ENCODE data around the gene EFNA5.
"Not testable (repeated sequence)": the region's sequence is repeated elsewhere in the genome, so short reads cannot be mapped to it uniquely, and the experiment has no call there.

EFNA5 gene

DNA sequence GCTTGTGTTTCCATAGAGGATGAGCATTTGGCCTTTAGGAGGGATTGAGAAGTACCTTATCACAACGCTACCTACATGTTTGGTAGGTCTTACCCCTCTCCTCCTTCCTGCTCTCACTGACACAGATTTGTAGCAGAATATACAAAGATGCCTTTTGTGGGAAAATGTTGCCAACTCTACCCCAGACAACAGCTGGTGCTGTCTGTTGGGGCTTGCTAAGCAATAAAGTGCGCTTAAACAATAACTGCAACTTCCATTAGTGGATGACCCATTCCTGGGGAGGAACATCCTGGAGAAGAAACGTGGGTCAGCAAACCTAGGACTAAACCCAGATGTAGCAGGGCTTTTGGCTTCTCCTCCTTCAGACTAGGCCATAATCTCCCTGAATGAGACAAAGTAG lies 174.3 kb downstream of the EFNA5 start:
- H3K36me3 ChIP-seq (ENCODE audit: control insufficient read depth, insufficient read depth, low read length): no peaks in the 10 kb centered on the region
- no CpG with 5 or more reads among the region's 3 CpGs for WGBS (ENCODE audit: insufficient coverage, insufficient read length)
- no peak overlapping the region for H3K27ac ChIP-seq (ENCODE audit: low read length)

DNA sequence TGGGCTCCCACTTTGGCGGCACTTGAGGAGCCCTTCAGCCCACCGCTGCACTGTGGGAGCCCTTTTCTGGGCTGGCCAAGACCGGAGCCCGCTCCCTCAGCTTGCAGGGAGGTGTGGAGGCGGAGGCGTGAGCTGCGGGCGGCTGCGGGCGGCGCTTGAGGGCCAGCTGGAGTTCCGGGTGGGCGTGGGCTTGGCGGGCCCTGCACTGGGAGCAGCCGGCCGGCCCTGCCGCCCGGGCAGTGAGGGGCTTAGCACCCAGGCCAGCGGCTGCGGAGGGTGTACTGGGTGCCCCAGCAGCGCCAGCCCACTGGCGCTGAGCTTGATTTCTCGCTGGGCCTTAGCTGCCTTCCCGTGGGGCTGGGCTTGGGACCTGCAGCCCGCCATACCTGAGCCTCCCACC lies 176.6 kb downstream of the EFNA5 start:
- H3K4me1 ChIP-seq (ENCODE audit: control insufficient read depth, insufficient read depth, low read length); H3K27me3 ChIP-seq (ENCODE audit: control insufficient read depth, insufficient read depth, low read length); H3K9me3 ChIP-seq (ENCODE audit: control insufficient read depth, insufficient read depth, low read length); H3K4me3 ChIP-seq (ENCODE audit: low read length); DNase-seq (ENCODE audit: low read depth, low spot score); H3K36me3 ChIP-seq (ENCODE audit: control insufficient read depth, insufficient read depth, low read length); H3K27ac ChIP-seq (ENCODE audit: low read length): not testable (repeated sequence)
- WGBS (ENCODE audit: insufficient coverage, insufficient read length): no CpG with 5 or more reads among the region's 25 CpGs

More for the DNA sequence above, 174.3 kb downstream of the EFNA5 start:
- no peak overlapping the region for H3K4me3 ChIP-seq (ENCODE audit: low read length)
- H3K9me3 ChIP-seq (ENCODE audit: control insufficient read depth, insufficient read depth, low read length): no peaks in the 10 kb centered on the region
- no peaks in the 10 kb centered on the region for H3K27me3 ChIP-seq (ENCODE audit: control insufficient read depth, insufficient read depth, low read length)
- H3K4me1 ChIP-seq (ENCODE audit: control insufficient read depth, insufficient read depth, low read length): 0 out of 2 replicates have a peak, but pooled peaks cover 2% of the 10 kb centered on the region
- no peak for DNase-seq (ENCODE audit: low read depth, low spot score)

DNA sequence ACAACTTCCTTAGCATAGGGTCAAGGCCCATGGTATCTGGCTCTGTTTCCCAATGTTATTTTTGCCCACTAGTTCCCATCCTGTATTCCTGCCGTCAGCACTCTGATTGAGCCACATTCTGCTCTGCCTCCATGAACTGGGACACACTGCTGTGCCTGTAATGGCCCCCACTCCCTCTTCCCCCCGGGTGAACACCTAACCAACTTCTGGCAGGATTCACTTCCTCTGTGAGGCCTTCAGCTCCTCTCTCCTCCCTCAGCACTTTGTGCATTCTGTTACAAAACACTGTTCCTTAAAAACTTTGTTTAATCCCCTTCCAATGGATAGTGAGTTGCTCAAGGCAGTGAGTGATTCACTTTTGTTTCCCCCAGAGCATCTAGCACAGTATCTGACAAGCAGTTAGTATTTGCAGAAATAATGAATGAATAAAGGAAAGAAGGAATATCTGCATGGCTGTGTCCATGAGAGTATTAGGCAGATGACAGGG lies 183.6 kb downstream of the EFNA5 start:
- H3K4me1 ChIP-seq (ENCODE audit: control insufficient read depth, insufficient read depth, low read length): peaks cover 4% of the 10 kb centered on the region; the same call in 1 of the 2 replicates
- H3K27ac ChIP-seq (ENCODE audit: low read length): no peak overlapping the region
- no peak for DNase-seq (ENCODE audit: low read depth, low spot score)
- no peaks in the 10 kb centered on the region for H3K9me3 ChIP-seq (ENCODE audit: control insufficient read depth, insufficient read depth, low read length)
- WGBS (ENCODE audit: insufficient coverage, insufficient read length): no CpG with 5 or more reads among the region's 2 CpGs
- no peaks in the 10 kb centered on the region for H3K27me3 ChIP-seq (ENCODE audit: control insufficient read depth, insufficient read depth, low read length)
- no peak overlapping the region for H3K4me3 ChIP-seq (ENCODE audit: low read length)
- H3K36me3 ChIP-seq (ENCODE audit: control insufficient read depth, insufficient read depth, low read length): no peaks in the 10 kb centered on the region

DNA sequence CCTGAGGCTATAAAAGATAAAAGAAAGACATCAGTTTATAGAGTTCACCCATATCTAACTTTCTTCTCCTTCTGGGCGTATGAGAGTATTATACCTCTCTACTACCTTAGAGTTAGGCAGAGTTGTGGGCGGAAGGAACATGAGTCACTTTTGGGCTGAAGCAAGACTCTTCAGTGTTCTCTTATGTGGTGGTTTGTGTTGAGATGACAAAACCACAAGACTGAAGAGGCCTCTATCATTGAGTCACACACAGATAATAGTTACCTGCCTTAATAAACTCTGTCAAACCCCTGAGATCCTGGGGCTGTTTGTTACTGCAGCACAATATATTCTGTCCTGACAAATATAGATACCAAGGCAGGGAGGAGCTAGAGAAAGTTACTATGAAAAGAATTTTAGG lies 184.2 kb downstream of the EFNA5 start:
- Histone ChIP-seq H3K4me3 (ENCODE audit: low read length) (no peak overlapping the region), H3K27ac (ENCODE audit: low read length) (no peak overlapping the region)
- no peak for DNase-seq (ENCODE audit: low read depth, low spot score)

DNA sequence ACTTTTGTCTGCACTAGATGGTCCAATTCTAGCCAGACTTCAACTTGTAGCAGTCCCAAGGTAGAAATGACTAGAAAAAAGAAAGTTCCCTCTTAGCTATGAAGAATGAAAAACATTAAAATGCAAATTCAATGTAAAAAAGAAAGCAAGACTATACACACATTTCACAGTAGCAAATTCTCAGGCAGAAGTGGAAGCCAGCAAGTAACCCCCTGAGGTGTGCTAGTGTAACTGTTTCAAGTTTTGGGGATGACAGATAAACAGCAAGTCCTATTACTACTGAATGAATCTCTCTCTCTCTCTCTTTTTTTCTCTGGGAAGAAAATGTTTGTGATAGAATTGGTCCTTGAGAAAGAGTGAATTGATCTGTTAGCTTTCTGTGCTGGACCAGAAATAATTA lies 185.6 kb downstream of the EFNA5 start:
- no peak for DNase-seq (ENCODE audit: low read depth, low spot score)
- no peaks in the 10 kb centered on the region for H3K36me3 ChIP-seq (ENCODE audit: control insufficient read depth, insufficient read depth, low read length)
- H3K4me1 ChIP-seq (ENCODE audit: control insufficient read depth, insufficient read depth, low read length): peaks cover 4% of the 10 kb centered on the region; the same call in 1 of the 2 replicates
- no peaks in the 10 kb centered on the region for H3K27me3 ChIP-seq (ENCODE audit: control insufficient read depth, insufficient read depth, low read length)
- H3K9me3 ChIP-seq (ENCODE audit: control insufficient read depth, insufficient read depth, low read length): no peaks in the 10 kb centered on the region
- H3K27ac ChIP-seq (ENCODE audit: low read length): no peak overlapping the region
- no peak overlapping the region for H3K4me3 ChIP-seq (ENCODE audit: low read length)

More for the DNA sequence above, 184.2 kb downstream of the EFNA5 start:
- Histone ChIP-seq H3K4me1 (ENCODE audit: control insufficient read depth, insufficient read depth, low read length) (peaks cover 4% of the 10 kb centered on the region; the same call in 1 of the 2 replicates), H3K9me3 (ENCODE audit: control insufficient read depth, insufficient read depth, low read length) (no peaks in the 10 kb centered on the region), H3K27me3 (ENCODE audit: control insufficient read depth, insufficient read depth, low read length) (no peaks in the 10 kb centered on the region), H3K36me3 (ENCODE audit: control insufficient read depth, insufficient read depth, low read length) (no peaks in the 10 kb centered on the region)
- WGBS (ENCODE audit: insufficient coverage, insufficient read length): no CpG with 5 or more reads among the region's 2 CpGs

DNA sequence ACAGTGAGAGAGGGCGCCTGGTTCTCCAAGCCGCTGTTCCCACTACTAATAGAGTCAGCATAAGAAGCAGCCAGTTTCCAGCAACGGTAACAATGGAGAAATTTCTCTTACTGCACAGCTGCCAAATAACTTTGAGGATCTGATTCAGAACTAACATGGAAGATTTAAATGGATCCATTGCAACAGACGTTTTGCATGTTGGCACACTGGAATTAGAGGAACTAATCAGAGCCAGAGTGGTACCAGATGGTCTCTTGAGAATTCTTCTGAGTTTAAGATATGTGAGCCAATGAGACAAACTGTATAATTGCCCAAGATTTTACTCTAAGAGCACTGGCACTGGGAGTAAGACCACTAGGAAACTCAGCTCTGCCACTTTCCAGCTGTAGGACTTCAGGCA lies 186.5 kb downstream of the EFNA5 start:
- WGBS (ENCODE audit: insufficient coverage, insufficient read length): no CpG with 5 or more reads among the region's 4 CpGs
- Histone ChIP-seq H3K27me3 (ENCODE audit: control insufficient read depth, insufficient read depth, low read length) (no peaks in the 10 kb centered on the region), H3K4me1 (ENCODE audit: control insufficient read depth, insufficient read depth, low read length) (peaks cover 4% of the 10 kb centered on the region; the same call in 1 of the 2 replicates), H3K36me3 (ENCODE audit: control insufficient read depth, insufficient read depth, low read length) (no peaks in the 10 kb centered on the region), H3K9me3 (ENCODE audit: control insufficient read depth, insufficient read depth, low read length) (no peaks in the 10 kb centered on the region), H3K27ac (ENCODE audit: low read length) (no peak overlapping the region), H3K4me3 (ENCODE audit: low read length) (no peak overlapping the region)
- no peak for DNase-seq (ENCODE audit: low read depth, low spot score)

DNA sequence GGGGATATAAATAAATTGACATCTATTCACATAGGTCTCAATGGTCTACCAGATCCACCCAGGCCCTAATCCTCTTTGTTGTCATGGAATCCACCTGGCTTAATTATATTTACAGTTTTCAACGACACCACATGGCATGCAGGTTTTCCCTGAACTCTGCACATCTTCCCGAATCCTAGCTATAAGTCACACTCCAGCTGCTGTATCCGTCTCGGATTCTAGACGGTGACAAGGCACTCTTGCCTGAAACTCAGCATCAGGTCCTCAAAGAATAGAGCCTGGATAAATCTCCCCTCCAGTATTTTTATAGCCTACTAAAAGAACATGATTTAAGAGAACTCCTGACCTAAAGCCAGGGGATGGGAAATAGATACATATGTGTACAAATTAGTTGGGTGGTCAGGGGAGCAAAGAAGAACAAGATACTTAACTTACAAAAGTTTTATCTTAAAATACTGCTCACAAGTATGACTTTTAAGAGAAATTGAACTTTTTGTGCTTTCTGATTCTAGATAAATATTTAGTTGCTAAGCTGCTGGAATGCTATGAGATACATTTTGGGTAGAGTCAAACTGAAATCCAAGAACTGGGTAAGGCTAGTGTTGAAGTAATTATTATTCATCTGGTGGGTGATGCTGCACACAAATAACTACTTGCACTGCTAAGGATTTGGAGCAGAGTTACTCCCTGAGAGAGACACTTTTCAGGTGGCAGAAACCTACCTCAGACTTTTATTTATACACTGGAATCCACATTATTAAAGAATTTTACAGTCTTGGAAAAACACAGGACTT lies 187.3 kb downstream of the EFNA5 start:
- Histone ChIP-seq H3K36me3 (ENCODE audit: control insufficient read depth, insufficient read depth, low read length) (no peaks in the 10 kb centered on the region), H3K27ac (ENCODE audit: low read length) (no peak overlapping the region), H3K4me1 (ENCODE audit: control insufficient read depth, insufficient read depth, low read length) (peaks cover 5% of the 10 kb centered on the region; the same call in 1 of the 2 replicates), H3K9me3 (ENCODE audit: control insufficient read depth, insufficient read depth, low read length) (no peaks in the 10 kb centered on the region), H3K27me3 (ENCODE audit: control insufficient read depth, insufficient read depth, low read length) (no peaks in the 10 kb centered on the region), H3K4me3 (ENCODE audit: low read length) (no peak overlapping the region)
- DNase-seq (ENCODE audit: low read depth, low spot score): no peak
- WGBS (ENCODE audit: insufficient coverage, insufficient read length): no CpG with 5 or more reads among the region's 5 CpGs

DNA sequence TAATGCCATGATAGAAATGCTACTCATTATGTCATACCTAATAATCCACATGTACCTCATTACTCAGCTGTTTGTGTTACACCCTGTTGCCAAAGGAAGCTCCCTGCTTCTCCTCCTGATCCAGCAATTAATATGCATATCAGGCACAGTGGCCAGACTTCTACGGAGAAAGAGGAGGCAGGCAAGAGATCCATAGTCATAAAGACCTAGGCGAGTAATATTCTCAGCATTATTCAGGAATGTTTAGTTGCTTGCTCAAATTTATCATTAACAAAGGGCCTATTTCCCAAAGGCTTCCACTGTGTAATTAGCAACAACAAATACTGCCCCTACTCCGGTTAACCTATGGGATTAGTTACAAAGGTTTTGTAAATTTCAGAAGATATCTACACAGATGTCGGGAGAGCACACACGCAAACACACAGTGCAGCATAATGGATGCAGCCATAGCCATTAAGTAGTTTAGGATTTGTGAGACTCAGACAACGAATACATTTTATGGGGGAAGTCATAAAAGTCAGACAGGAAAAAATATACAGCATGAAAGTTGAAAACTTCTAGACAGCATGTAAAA lies 192.6 kb downstream of the EFNA5 start:
- H3K27ac ChIP-seq (ENCODE audit: low read length): no peak overlapping the region
- no peaks in the 10 kb centered on the region for H3K27me3 ChIP-seq (ENCODE audit: control insufficient read depth, insufficient read depth, low read length)
- no CpG with 5 or more reads among the region's 6 CpGs for WGBS (ENCODE audit: insufficient coverage, insufficient read length)
- H3K4me3 ChIP-seq (ENCODE audit: low read length): no peak overlapping the region
- H3K4me1 ChIP-seq (ENCODE audit: control insufficient read depth, insufficient read depth, low read length): peaks cover 4% of the 10 kb centered on the region; the same call in 1 of the 2 replicates
- no peaks in the 10 kb centered on the region for H3K9me3 ChIP-seq (ENCODE audit: control insufficient read depth, insufficient read depth, low read length)
- no peaks in the 10 kb centered on the region for H3K36me3 ChIP-seq (ENCODE audit: control insufficient read depth, insufficient read depth, low read length)
- no peak for DNase-seq (ENCODE audit: low read depth, low spot score)

DNA sequence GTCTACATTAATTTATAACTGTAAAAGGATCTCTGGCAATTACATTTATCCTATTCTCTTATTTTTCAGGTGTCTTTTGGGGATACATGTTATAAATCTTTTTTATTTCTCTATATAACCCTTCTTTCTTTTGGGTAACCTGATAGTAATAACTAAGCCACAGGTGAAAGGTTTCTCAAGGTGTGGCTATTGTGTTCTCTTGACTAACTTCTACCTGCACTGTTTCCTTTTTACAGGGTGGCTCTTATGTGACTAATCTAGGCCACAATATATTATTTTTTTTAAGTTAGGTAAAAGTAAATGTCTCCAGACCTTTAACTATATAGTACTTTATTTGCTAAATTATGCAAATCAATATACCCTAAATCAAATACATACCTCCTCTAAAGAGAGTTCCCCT lies 193.2 kb downstream of the EFNA5 start:
- no peaks in the 10 kb centered on the region for H3K9me3 ChIP-seq (ENCODE audit: control insufficient read depth, insufficient read depth, low read length)
- H3K27ac ChIP-seq (ENCODE audit: low read length): no peak overlapping the region
- H3K27me3 ChIP-seq (ENCODE audit: control insufficient read depth, insufficient read depth, low read length): no peaks in the 10 kb centered on the region
- H3K4me1 ChIP-seq (ENCODE audit: control insufficient read depth, insufficient read depth, low read length): peaks cover 4% of the 10 kb centered on the region; the same call in 1 of the 2 replicates
- no peak overlapping the region for H3K4me3 ChIP-seq (ENCODE audit: low read length)
- no peak for DNase-seq (ENCODE audit: low read depth, low spot score)
- no peaks in the 10 kb centered on the region for H3K36me3 ChIP-seq (ENCODE audit: control insufficient read depth, insufficient read depth, low read length)

DNA sequence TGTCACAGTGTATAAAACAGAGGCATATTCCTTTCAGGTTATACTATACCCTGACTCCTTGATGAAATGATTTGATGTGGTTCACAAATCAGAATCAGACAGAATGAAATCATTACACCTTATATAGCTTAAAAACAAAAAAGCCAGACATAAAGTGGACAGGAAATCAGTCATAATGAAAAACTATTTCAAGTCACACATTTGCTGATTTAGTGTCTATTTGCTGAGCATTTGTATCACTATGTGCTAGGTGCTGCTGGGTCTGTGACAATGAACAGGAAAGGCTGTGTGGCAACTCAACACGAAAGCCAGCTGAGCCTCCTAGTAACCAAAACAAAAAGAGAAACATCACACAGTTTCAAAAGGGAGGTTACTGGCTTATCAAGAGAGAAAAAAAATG lies 194.0 kb downstream of the EFNA5 start:
- Histone ChIP-seq H3K4me1 (ENCODE audit: control insufficient read depth, insufficient read depth, low read length) (peaks cover 4% of the 10 kb centered on the region; the same call in 1 of the 2 replicates), H3K4me3 (ENCODE audit: low read length) (no peak overlapping the region), H3K36me3 (ENCODE audit: control insufficient read depth, insufficient read depth, low read length) (no peaks in the 10 kb centered on the region), H3K27ac (ENCODE audit: low read length) (no peak overlapping the region), H3K9me3 (ENCODE audit: control insufficient read depth, insufficient read depth, low read length) (no peaks in the 10 kb centered on the region), H3K27me3 (ENCODE audit: control insufficient read depth, insufficient read depth, low read length) (no peaks in the 10 kb centered on the region)
- no CpG with 5 or more reads among the region's 1 CpG for WGBS (ENCODE audit: insufficient coverage, insufficient read length)
- DNase-seq (ENCODE audit: low read depth, low spot score): no peak
